HepG2 (cell line): ENCODE results near the gene PCBP4. TPM values are rescaled to one million over a fixed set of nuclear protein-coding genes. Genes with fewer than 3 reads are reported as not detected.

Experiments
- ATF3 ChIP-seq: sonication (generic); formaldehyde crosslinking; IDR thresholded peaks from 2 replicates; pipeline ENCODE4 v1.4.0; 2020; ENCODE audit warnings: missing genetic modification reagents
- CREM ChIP-seq, 2 experiments: sonication (generic) in 1 of 2; formaldehyde crosslinking in 1 of 2; IDR thresholded peaks; 2 replicates each; pipeline versions ENCODE4 v1.4.0 to v1.6.1; 2016 to 2020; ENCODE audit warnings: antibody characterized with exemption in 1 of 2, mild to moderate bottlenecking in 1 of 2, missing genetic modification reagents in 1 of 2
- FIP1L1 ChIP-seq: fragments of 200-400 bp; formaldehyde crosslinking; IDR thresholded peaks from 2 replicates; pipeline ENCODE4 v1.6.1; 2018; ENCODE audit warnings: low read depth, mild to moderate bottlenecking, low read length, moderate library complexity, borderline replicate concordance; ENCODE audit not compliant: insufficient read depth
- FOXJ3 ChIP-seq: sonication (generic); formaldehyde crosslinking; IDR thresholded peaks from 2 replicates; pipeline ENCODE4 v1.4.0; 2020; ENCODE audit warnings: missing genetic modification reagents, mild to moderate bottlenecking, borderline replicate concordance
- NFIB ChIP-seq: sonication (generic); formaldehyde crosslinking; IDR thresholded peaks from 2 replicates; pipeline ENCODE4 v1.9.0; 2021; ENCODE audit warnings: missing genetic modification reagents, mild to moderate bottlenecking, borderline replicate concordance
- NFKBIZ ChIP-seq: IDR thresholded peaks from 2 replicates; pipeline ENCODE4 v1.6.1; 2018; ENCODE audit warnings: missing genetic modification reagents, missing compliant biosample characterization
- THYN1 ChIP-seq: sonication (generic); formaldehyde crosslinking; IDR thresholded peaks from 2 replicates; pipeline ENCODE4 v1.8.1; 2023; ENCODE audit warnings: low read depth, mild to moderate bottlenecking, moderate library complexity, missing genetic modification reagents, borderline replicate concordance
- YEATS4 ChIP-seq: sonication (generic); formaldehyde crosslinking; IDR thresholded peaks from 2 replicates; pipeline ENCODE4 v1.4.0; 2020; ENCODE audit warnings: missing genetic modification reagents, borderline replicate concordance
- ZNF407 ChIP-seq: sonication (generic); formaldehyde crosslinking; IDR thresholded peaks from one replicate; pipeline ENCODE4 v1.5.1; 2020; ENCODE audit warnings: mild to moderate bottlenecking, missing genetic modification reagents; ENCODE audit errors: not compliant biosample characterization
- ZNF558 ChIP-seq: sonication (generic); formaldehyde crosslinking; IDR thresholded peaks from 2 replicates; pipeline ENCODE4 v1.9.0; 2022; ENCODE audit warnings: mild to moderate bottlenecking, missing genetic modification reagents, borderline replicate concordance
- ZNF597 ChIP-seq: sonication (generic); formaldehyde crosslinking; IDR thresholded peaks from 2 replicates; pipeline ENCODE4 v1.5.0; 2020; ENCODE audit warnings: missing genetic modification reagents
- ZNF644 ChIP-seq: IDR thresholded peaks from 2 replicates; pipeline ENCODE4 v1.6.1; 2016; ENCODE audit warnings: low read depth
- ZNF776 ChIP-seq: sonication (generic); formaldehyde crosslinking; IDR thresholded peaks from 2 replicates; pipeline ENCODE4 v1.4.0; 2020; ENCODE audit warnings: mild to moderate bottlenecking, missing genetic modification reagents
- ZNF83 ChIP-seq: sonication (generic); formaldehyde crosslinking; IDR thresholded peaks from 2 replicates; pipeline ENCODE4 v1.4.0; 2020; ENCODE audit warnings: missing genetic modification reagents, mild to moderate bottlenecking, borderline replicate concordance
- polyA plus RNA-seq, 8 experiments: library from polyadenylated mRNA; depleted of rRNA in 3 of 8; stranded (reverse) in 7 of 8; unstranded in 1 of 8; fragments of >200 nt; fragmentation: Illumina TruSeq in 4 of 8; extraction: Trizol in 4 of 8; gene quantifications; 2 replicates each; pipeline versions ENCODE4 v1.2.1 to v1.2.3, GENCODE V29; 2011 to 2016; ENCODE audit warnings: low read depth in 4 of 8, missing spikeins in 1 of 8, mixed read lengths in 1 of 8; ENCODE audit not compliant: insufficient read depth in 1 of 8
- total RNA-seq, 5 experiments: library from RNA; depleted of rRNA; stranded (reverse); fragments of >200 nt; fragmentation: Illumina TruSeq; extraction: Trizol; gene quantifications; 2 replicates each; pipeline ENCODE4 v1.2.3, GENCODE V29; 2016; ENCODE audit warnings: low read depth in 1 of 5
- TF ChIP-seq, protein P1 (sequence below): fragments of 450-650 bp; IDR thresholded peaks from 2 replicates; pipeline ENCODE4 v1.6.1; 2017; ENCODE audit warnings: mild to moderate bottlenecking

PCBP4 gene
- total and polyA plus RNA-seq, 2 of the 13 experiments (the other 11 are each of a cell fraction or from before 2014, with no cell fraction given): 36.8 to 51.3 TPM

- TF ChIP-seq, protein P1, sequence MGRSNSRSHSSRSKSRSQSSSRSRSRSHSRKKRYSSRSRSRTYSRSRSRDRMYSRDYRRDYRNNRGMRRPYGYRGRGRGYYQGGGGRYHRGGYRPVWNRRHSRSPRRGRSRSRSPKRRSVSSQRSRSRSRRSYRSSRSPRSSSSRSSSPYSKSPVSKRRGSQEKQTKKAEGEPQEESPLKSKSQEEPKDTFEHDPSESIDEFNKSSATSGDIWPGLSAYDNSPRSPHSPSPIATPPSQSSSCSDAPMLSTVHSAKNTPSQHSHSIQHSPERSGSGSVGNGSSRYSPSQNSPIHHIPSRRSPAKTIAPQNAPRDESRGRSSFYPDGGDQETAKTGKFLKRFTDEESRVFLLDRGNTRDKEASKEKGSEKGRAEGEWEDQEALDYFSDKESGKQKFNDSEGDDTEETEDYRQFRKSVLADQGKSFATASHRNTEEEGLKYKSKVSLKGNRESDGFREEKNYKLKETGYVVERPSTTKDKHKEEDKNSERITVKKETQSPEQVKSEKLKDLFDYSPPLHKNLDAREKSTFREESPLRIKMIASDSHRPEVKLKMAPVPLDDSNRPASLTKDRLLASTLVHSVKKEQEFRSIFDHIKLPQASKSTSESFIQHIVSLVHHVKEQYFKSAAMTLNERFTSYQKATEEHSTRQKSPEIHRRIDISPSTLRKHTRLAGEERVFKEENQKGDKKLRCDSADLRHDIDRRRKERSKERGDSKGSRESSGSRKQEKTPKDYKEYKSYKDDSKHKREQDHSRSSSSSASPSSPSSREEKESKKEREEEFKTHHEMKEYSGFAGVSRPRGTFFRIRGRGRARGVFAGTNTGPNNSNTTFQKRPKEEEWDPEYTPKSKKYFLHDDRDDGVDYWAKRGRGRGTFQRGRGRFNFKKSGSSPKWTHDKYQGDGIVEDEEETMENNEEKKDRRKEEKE: no peak
- TF ChIP-seq ZNF597 (CRISPR knock-in tag) (no peak), NFIB (CRISPR knock-in tag) (no peak), ZNF83 (CRISPR knock-in tag) (no peak), FOXJ3 (CRISPR knock-in tag) (no peak), ZNF558 (0 out of 2 replicates have a peak, but pooled peaks have one; percentile 15), ATF3 (CRISPR knock-in tag) (no peak), ZNF407 (CRISPR knock-in tag) (no peak), NFKBIZ (CRISPR knock-in tag) (0 out of 2 replicates have a peak, but pooled peaks have one; percentile 11), THYN1 (CRISPR knock-in tag) (no peak), CREM (IDR thresholded peaks at IDR 0.05) (0 out of 2 replicates have a peak, but pooled peaks have one; percentile 8), CREM (CRISPR knock-in tag; IDR thresholded peaks at IDR 0.05) (no peak), FIP1L1 (no peak), ZNF776 (CRISPR knock-in tag) (no peak), YEATS4 (CRISPR knock-in tag) (no peak), ZNF644 (CRISPR knock-in tag) (no peak)
Measured at GRCh38 chr3:51983578-51984268, 16.5 kb upstream of the PCBP4 start (continued).
